Right lobe of liver (tissue), 6 donors: ENCODE data around the gene TPST2. TPM values are rescaled to one million over a fixed set of nuclear protein-coding genes. Genes with fewer than 3 reads are reported as not detected.

Source experiments
- ATAC-seq, 4 donors: fragments of 200-7000 bp; cut with Tn5 transposase; one replicate each; pipeline ENCODE4 v1.9.1; 2020; ENCODE audit warnings: mild to moderate bottlenecking in 4 of 4, moderate library complexity in 4 of 4
- DNase-seq, 3 donors: peaks; one replicate each; pipeline ENCODE4 v3.0.0-alpha.2; 2020
- H3K27ac ChIP-seq, 3 donors: fragments of 200-600 bp; one replicate each; pipeline ENCODE4 v1.8.0; 2022
- H3K27me3 ChIP-seq, 2 donors: fragments of 200-600 bp; one replicate each; pipeline ENCODE4 v1.8.0; 2022
- H3K36me3 ChIP-seq, 4 donors: fragments of 200-600 bp; sonication (generic) in 1 of 4; one replicate each; pipeline versions ENCODE4 v1.5.1 to v1.8.0; 2017 to 2022; ENCODE audit warnings: control low read depth in 1 of 4
- H3K4me1 ChIP-seq, 4 donors: fragments of 200-600 bp; sonication (generic) in 1 of 4; one replicate each; pipeline versions ENCODE4 v1.5.1 to v1.8.0; 2017 to 2022; ENCODE audit warnings: control low read depth in 1 of 4
- H3K4me3 ChIP-seq, 3 donors: fragments of 200-600 bp; one replicate each; pipeline ENCODE4 v1.8.0; 2022
- H3K9me3 ChIP-seq, 4 donors: fragments of 200-600 bp; sonication (generic) in 1 of 4; one replicate each; pipeline versions ENCODE4 v1.5.1 to v1.8.0; 2017 to 2022; ENCODE audit warnings: control low read depth in 1 of 4
- CTCF ChIP-seq, 4 donors: fragments of 200-600 bp in 3 of 4; fragments of 450-650 bp in 1 of 4; IDR thresholded peaks; one replicate each; pipeline versions ENCODE4 v1.5.1 to v1.8.0; 2016 to 2022; ENCODE audit warnings: antibody characterized with exemption in 4 of 4, mild to moderate bottlenecking in 2 of 4
- POLR2A ChIP-seq: fragments of 450-650 bp; IDR thresholded peaks from one replicate; pipeline ENCODE4 v1.6.1; 2017; ENCODE audit warnings: antibody characterized with exemption, mild to moderate bottlenecking
- WGBS: methylation state at CpG from one replicate; pipeline ENCODE4 v1.1.6; 2018; ENCODE audit warnings: low coverage, low lambda C conversion rate; ENCODE audit not compliant: insufficient coverage; ENCODE audit errors: missing lambda C conversion rate; 5-methylcytosine and 5-hydroxymethylcytosine counted together
- intact Hi-C, 2 donors: fragments of 100-400 bp; cut with DNase I; formaldehyde crosslinking; loops; one replicate each; pipeline versions ENCODE4 v1.11.2 to v1.14.1; 2022
- total RNA-seq, 6 experiments: library from RNA; depleted of rRNA in 2 of 6; stranded (reverse); fragments of >200 nt in 2 of 6; fragmentation: NEBNext Ultra II Directional in 3 of 6; extraction: Animal tissue kit (Norgen Biotek cat#: 25700) in 3 of 6; gene quantifications; one replicate each; pipeline versions ENCODE4 v1.1.0 to v1.2.4, GENCODE V29; 2016 to 2023
- donor health status: DM: no; HTN: yes; CAD: no.
- donor health status: DM: no; HTN: no; CAD: no.
- donor health status: DM: no; HTN: no; CAD: no.
- donor health status: DM: no; HTN: yes; CAD: no.
- donor health status: DM: no; HTN: yes; CAD: no.

Gene TPST2
- total RNA-seq, 6 experiments from 2014 or later: 53.2 to 117 (median 66.9) TPM

GRCh38 chr22:26556904-26557303, 33.0 kb downstream of the TPST2 start:
- DNase-seq (peak; percentile 80 to 93 (median 92)), ATAC-seq (peak; percentile 50 to 78 (median 64))
- H3K4me1 ChIP-seq: peaks cover 0 to 91% (median 37%) of the 10 kb centered on the region in 4 donors
- H3K9me3 ChIP-seq: no peaks in the 10 kb centered on the region
- H3K27me3 ChIP-seq: no peaks in the 10 kb centered on the region
- intact Hi-C loops: no loop called here
- H3K27ac ChIP-seq: peak overlapping the region; percentile 41 to 95 (median 55)
- 25% methylated on average over 2 of the region's 5 CpGs for WGBS
- H3K4me3 ChIP-seq: no peak overlapping the region
- TF ChIP-seq CTCF (IDR thresholded peaks at IDR 0.05) (no peak), POLR2A (peak; percentile 27)
- no peaks in the 10 kb centered on the region for H3K36me3 ChIP-seq

GRCh38 chr22:26555478-26555877, 34.5 kb downstream of the TPST2 start:
- no peaks in the 10 kb centered on the region for H3K9me3 ChIP-seq
- TF ChIP-seq POLR2A: no peak
- no peak for TF ChIP-seq CTCF (IDR thresholded peaks at IDR 0.05)
- intact Hi-C loops: no loop called here
- peaks cover 0 to 95% (median 41%) of the 10 kb centered on the region in 4 donors for H3K4me1 ChIP-seq
- ATAC-seq: peak; percentile 4 to 45 (median 32)
- no peaks in the 10 kb centered on the region for H3K36me3 ChIP-seq
- H3K4me3 ChIP-seq: no peak overlapping the region
- 29% methylated on average over 1 of the region's 11 CpGs for WGBS
- peak; percentile 57 to 85 (median 80) for DNase-seq
- no peaks in the 10 kb centered on the region for H3K27me3 ChIP-seq
- peak overlapping the region; percentile 32 to 95 (median 39) for H3K27ac ChIP-seq

- TF ChIP-seq CTCF (IDR thresholded peaks at IDR 0.05): no peak
- no peak for TF ChIP-seq POLR2A
- Histone ChIP-seq H3K27ac (peak overlapping the region in 2 of 3 donors; percentile 39 to 95), H3K4me1 (peaks cover 0 to 92% (median 38%) of the 10 kb centered on the region in 4 donors), H3K36me3 (no peaks in the 10 kb centered on the region), H3K4me3 (no peak overlapping the region), H3K27me3 (no peaks in the 10 kb centered on the region), H3K9me3 (no peaks in the 10 kb centered on the region)
- intact Hi-C loops: no loop called here
- ATAC-seq: no peak
- 43% methylated on average over 5 of the region's 6 CpGs for WGBS
- no peak for DNase-seq
Measured at GRCh38 chr22:26554956-26555355, 35.0 kb downstream of the TPST2 start.

- Histone ChIP-seq H3K27me3 (no peaks in the 10 kb centered on the region), H3K9me3 (no peaks in the 10 kb centered on the region), H3K4me3 (peak overlapping the region in 1 of 3 donors; percentile 7), H3K36me3 (no peaks in the 10 kb centered on the region), H3K27ac (peak overlapping the region; percentile 26 to 95 (median 29)), H3K4me1 (peaks cover 0 to 86% (median 31%) of the 10 kb centered on the region in 4 donors)
- intact Hi-C loops: no loop called here
- WGBS: 18% methylated on average over 7 of the region's 7 CpGs
- DNase-seq: no peak
- ATAC-seq: peak in 3 of 4 donors; percentile 9 to 25 (median 17)
- TF ChIP-seq CTCF (IDR thresholded peaks at IDR 0.05) (no peak), POLR2A (no peak)
Measured at GRCh38 chr22:26553056-26553752, 36.7 kb downstream of the TPST2 start.
